Tibial nerve (tissue), 3 donors: Measurements from ENCODE around the gene WWC2.

ENCODE experiments used
- CTCF ChIP-seq, 5 experiments: fragments of 200-600 bp in 3 of 5; fragments of 450-650 bp in 2 of 5; sonication (generic) in 3 of 5; IDR thresholded peaks; one replicate each; pipeline ENCODE4 v1.5.1; 2016 to 2019; ENCODE audit warnings: antibody characterized with exemption in 5 of 5, mild to moderate bottlenecking in 3 of 5, moderate library complexity in 2 of 5
- POLR2A ChIP-seq, 2 donors: fragments of 450-650 bp; IDR thresholded peaks; one replicate each; pipeline ENCODE4 v1.6.1; 2017; ENCODE audit warnings: antibody characterized with exemption in 2 of 2, mild to moderate bottlenecking in 2 of 2, moderate library complexity in 2 of 2

- no peak for TF ChIP-seq CTCF (IDR thresholded peaks at IDR 0.05)
- no peak for TF ChIP-seq POLR2A (IDR thresholded peaks at IDR 0.05)
These were observed 165.6 kb downstream of the WWC2 start for GRCh38 chr4:183264614-183265013.
